ENCODE results near the gene BMP8B. TPM values are rescaled to one million over a fixed set of nuclear protein-coding genes. Genes with fewer than 3 reads are reported as not detected.
"Not testable (repeated sequence)": the region's sequence is repeated elsewhere in the genome, so short reads cannot be mapped to it uniquely, and the experiment has no call there.

The BMP8B gene
- polyA plus RNA-seq, 6 donors from 2014 or later: 0.09 to 0.84 (median 0.31) TPM; not detected in 2

DNA sequence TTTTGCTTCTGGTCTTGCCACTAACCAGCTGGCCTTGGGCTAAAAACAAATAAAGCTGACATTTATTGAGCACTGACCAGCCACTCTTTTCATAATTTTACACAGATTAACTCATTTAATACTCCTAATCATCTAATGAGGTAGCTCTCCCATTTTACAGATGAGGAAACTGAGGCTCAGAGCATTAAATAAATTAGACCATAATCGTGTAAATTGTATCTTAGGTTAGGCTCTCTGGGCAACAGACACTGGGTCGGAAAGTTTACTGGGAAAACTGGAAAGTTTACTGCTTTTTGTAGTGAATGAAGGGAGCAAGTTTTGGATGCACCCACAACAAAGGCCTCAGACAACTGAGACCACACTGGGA lies 7.3 kb downstream of the BMP8B start:
- no peak for DNase-seq
- no peaks in the 10 kb centered on the region for H3K36me3 Mint-ChIP-seq
- ATAC-seq (ENCODE audit: low read depth in 2 of 2): no peak
- no peak overlapping the region for H3K27ac Mint-ChIP-seq
- no peak overlapping the region for H3K4me3 Mint-ChIP-seq
- peaks cover 0 to 2% (median 2%) of the 10 kb centered on the region in 3 donors for H3K4me1 Mint-ChIP-seq
- peaks cover 12 to 27% (median 16%) of the 10 kb centered on the region in 3 donors for H3K27me3 Mint-ChIP-seq
- H3K9me3 Mint-ChIP-seq: no peaks in the 10 kb centered on the region

- no peaks in the 10 kb centered on the region for H3K9me3 Mint-ChIP-seq
- peaks cover 0 to 5% (median 3%) of the 10 kb centered on the region in 3 donors for H3K4me1 Mint-ChIP-seq
- DNase-seq: no peak
- H3K27ac Mint-ChIP-seq: no peak overlapping the region
- peaks cover 15 to 22% (median 16%) of the 10 kb centered on the region in 3 donors for H3K27me3 Mint-ChIP-seq
- H3K4me3 Mint-ChIP-seq: no peak overlapping the region
- ATAC-seq (ENCODE audit: low read depth in 2 of 2): no peak
- no peaks in the 10 kb centered on the region for H3K36me3 Mint-ChIP-seq
Measured at GRCh38 chr1:39779821-39780220, 8.8 kb downstream of the BMP8B start.

DNA sequence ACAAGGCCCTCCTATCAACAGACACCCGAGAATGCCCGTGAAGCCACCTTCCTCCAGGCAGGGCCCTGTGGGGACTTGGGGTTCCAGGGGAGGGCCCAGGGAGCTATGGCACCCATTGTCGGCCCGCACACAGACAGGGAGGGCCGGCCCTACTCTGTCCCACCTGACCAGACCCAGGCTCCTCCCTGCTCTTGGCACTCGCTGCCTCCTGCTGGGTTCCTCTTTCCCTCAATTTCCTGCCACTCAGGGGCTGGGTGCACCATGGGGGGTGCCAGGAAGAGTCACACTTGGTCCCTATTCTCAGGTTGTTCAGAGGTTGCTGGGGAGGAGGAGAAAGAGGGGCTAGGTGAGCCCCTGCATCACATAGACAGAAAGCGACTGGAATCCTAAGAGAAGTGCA lies 9.5 kb downstream of the BMP8B start:
- Mint-ChIP-seq H3K36me3 (no peaks in the 10 kb centered on the region), H3K27ac (peak overlapping the region in 1 of 6 donors; percentile 54), H3K4me3 (no peak overlapping the region), H3K27me3 (peaks cover 15 to 22% (median 16%) of the 10 kb centered on the region in 3 donors), H3K4me1 (peaks cover 0 to 5% (median 3%) of the 10 kb centered on the region in 3 donors), H3K9me3 (no peaks in the 10 kb centered on the region)
- ATAC-seq (ENCODE audit: low read depth in 2 of 2) (no peak), DNase-seq (no peak)

DNA sequence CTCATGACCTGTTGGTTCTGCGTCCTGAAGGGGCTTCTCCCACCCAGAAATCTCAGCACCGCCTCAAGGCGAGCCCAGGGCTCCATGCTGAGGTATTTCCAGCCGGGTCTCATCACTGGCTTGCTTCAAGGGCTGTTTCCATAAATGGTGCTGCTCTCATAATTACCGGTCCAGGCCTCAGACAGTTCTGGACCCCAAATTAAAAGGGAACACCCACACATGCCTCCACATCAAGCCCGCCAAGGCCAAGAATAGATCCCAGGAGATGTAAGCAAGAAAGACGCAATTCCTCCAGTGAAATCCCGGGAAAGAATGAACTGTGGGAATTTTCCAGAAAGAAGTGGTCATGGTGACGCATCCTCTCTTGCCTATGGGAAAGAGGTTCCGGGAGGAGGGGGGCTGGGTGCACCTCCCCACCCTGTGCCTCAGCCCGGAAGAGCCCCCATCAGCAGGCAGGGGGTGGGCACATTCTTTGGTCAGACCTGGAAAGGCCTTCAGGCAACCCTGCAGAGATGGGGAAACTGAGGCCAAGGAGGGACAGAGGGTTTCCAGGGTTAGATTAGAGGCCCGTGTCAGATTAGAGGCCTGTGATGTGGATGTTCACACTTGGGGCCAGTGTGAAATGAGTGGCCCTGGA lies 10.1 kb downstream of the BMP8B start:
- H3K4me1 Mint-ChIP-seq; H3K27ac Mint-ChIP-seq; H3K4me3 Mint-ChIP-seq; H3K36me3 Mint-ChIP-seq; ATAC-seq (ENCODE audit: low read depth in 2 of 2); DNase-seq; H3K9me3 Mint-ChIP-seq: not testable (repeated sequence)
- peaks cover 15 to 17% (median 16%) of the 10 kb centered on the region in 3 donors for H3K27me3 Mint-ChIP-seq

- not testable (repeated sequence) for H3K4me1 Mint-ChIP-seq; ATAC-seq (ENCODE audit: low read depth in 2 of 2); H3K9me3 Mint-ChIP-seq; DNase-seq; H3K36me3 Mint-ChIP-seq; H3K4me3 Mint-ChIP-seq
- H3K27me3 Mint-ChIP-seq: peaks cover 10 to 16% (median 15%) of the 10 kb centered on the region in 3 donors
- H3K27ac Mint-ChIP-seq: peak overlapping the region in 1 of 6 donors; percentile 26
Measured at GRCh38 chr1:39777896-39778295, 10.8 kb downstream of the BMP8B start.

DNA sequence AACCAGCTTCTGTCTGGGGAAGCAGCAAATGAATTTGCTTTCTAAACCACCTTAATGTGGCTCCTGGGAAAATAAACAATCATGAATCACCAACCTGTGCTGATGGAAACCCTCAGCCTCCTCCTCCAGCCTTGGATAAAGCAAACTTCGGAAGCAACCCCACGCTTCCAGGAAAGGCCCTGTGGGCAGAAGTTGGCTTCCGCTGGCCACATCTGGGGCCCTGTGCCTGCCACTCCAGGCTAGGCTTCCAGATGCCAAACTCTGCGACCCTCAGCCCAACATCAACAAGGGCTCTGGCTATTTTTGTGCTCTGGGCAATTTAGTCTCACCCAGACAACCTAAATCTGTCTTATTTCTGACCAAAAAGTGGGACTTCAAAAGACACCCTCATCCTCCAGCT lies 11.4 kb downstream of the BMP8B start:
- Mint-ChIP-seq H3K36me3 (no peaks in the 10 kb centered on the region), H3K4me3 (no peak overlapping the region), H3K4me1 (peaks cover 0 to 5% (median 3%) of the 10 kb centered on the region in 3 donors), H3K27ac (peak overlapping the region in 2 of 6 donors; percentile 78 to 95), H3K27me3 (peaks cover 8 to 16% (median 15%) of the 10 kb centered on the region in 3 donors), H3K9me3 (no peaks in the 10 kb centered on the region)
- ATAC-seq (ENCODE audit: low read depth in 2 of 2): no peak
- no peak for DNase-seq

DNA sequence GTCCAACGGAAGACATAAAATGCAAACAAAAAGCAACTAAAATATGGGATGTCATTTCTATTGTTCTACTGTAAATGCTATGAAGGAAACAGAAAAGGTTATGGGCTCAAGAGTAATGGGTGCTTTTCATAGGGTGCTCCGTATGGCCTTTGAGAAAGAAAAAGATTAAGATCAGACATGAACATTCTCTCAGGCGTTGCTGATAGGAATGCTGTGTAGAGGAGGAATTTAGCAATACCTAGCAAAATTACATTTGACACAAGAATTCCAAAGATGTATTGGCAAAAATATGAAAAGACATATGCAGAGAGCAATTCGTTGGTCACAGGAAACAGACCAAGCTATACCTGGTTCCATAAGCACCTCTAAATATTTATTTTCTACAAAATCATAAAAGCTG lies 11.8 kb downstream of the BMP8B start:
- ATAC-seq (ENCODE audit: low read depth in 2 of 2): no peak
- peaks cover 8 to 16% (median 15%) of the 10 kb centered on the region in 3 donors for H3K27me3 Mint-ChIP-seq
- peaks cover 0 to 5% (median 3%) of the 10 kb centered on the region in 3 donors for H3K4me1 Mint-ChIP-seq
- no peaks in the 10 kb centered on the region for H3K9me3 Mint-ChIP-seq
- H3K27ac Mint-ChIP-seq: peak overlapping the region in 1 of 6 donors; percentile 95
- no peak overlapping the region for H3K4me3 Mint-ChIP-seq
- H3K36me3 Mint-ChIP-seq: no peaks in the 10 kb centered on the region
- DNase-seq: no peak

DNA sequence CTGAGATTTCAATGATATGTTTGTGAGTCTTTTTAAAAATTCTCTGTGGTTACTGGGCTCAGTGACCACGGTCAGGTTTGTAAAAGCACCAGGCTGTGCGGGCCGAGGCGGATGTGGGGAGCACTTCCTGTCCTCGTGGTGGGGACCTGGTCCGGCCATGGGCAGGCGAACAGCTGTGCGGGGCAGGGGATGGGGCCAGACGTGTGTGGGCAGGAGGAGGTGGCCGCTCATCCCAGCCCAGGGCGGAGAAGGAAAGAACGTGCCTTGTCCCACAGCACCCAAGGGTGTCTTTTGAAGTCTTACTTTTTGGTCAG lies 12.3 kb downstream of the BMP8B start:
- no peaks in the 10 kb centered on the region for H3K9me3 Mint-ChIP-seq
- peaks cover 0 to 5% (median 3%) of the 10 kb centered on the region in 3 donors for H3K4me1 Mint-ChIP-seq
- no peaks in the 10 kb centered on the region for H3K36me3 Mint-ChIP-seq
- peak overlapping the region in 2 of 8 donors; percentile 32 to 65 for H3K4me3 Mint-ChIP-seq
- H3K27me3 Mint-ChIP-seq: peaks cover 8 to 15% (median 14%) of the 10 kb centered on the region in 3 donors
- ATAC-seq (ENCODE audit: low read depth in 2 of 2): no peak
- no peak for DNase-seq
- peak overlapping the region in 3 of 6 donors; percentile 63 to 95 (median 82) for H3K27ac Mint-ChIP-seq

GRCh38 chr1:39775676-39776399 lies 12.8 kb downstream of the BMP8B start:
- ATAC-seq (ENCODE audit: low read depth in 2 of 2); H3K4me1 Mint-ChIP-seq; H3K9me3 Mint-ChIP-seq; H3K36me3 Mint-ChIP-seq; DNase-seq: not testable (repeated sequence)
- peak overlapping the region in 3 of 6 donors; percentile 63 to 95 (median 82) for H3K27ac Mint-ChIP-seq
- peak overlapping the region in 2 of 8 donors; percentile 54 to 65 for H3K4me3 Mint-ChIP-seq
- peaks cover 8 to 15% (median 9%) of the 10 kb centered on the region in 3 donors for H3K27me3 Mint-ChIP-seq

GRCh38 chr1:39775141-39775540 lies 13.5 kb downstream of the BMP8B start:
- DNase-seq; H3K36me3 Mint-ChIP-seq; H3K4me1 Mint-ChIP-seq; ATAC-seq (ENCODE audit: low read depth in 2 of 2); H3K9me3 Mint-ChIP-seq: not testable (repeated sequence)
- H3K27me3 Mint-ChIP-seq: peaks cover 8 to 20% (median 11%) of the 10 kb centered on the region in 3 donors
- peak overlapping the region in 1 of 6 donors; percentile 69 for H3K27ac Mint-ChIP-seq
- peak overlapping the region in 1 of 8 donors; percentile 54 for H3K4me3 Mint-ChIP-seq

DNA sequence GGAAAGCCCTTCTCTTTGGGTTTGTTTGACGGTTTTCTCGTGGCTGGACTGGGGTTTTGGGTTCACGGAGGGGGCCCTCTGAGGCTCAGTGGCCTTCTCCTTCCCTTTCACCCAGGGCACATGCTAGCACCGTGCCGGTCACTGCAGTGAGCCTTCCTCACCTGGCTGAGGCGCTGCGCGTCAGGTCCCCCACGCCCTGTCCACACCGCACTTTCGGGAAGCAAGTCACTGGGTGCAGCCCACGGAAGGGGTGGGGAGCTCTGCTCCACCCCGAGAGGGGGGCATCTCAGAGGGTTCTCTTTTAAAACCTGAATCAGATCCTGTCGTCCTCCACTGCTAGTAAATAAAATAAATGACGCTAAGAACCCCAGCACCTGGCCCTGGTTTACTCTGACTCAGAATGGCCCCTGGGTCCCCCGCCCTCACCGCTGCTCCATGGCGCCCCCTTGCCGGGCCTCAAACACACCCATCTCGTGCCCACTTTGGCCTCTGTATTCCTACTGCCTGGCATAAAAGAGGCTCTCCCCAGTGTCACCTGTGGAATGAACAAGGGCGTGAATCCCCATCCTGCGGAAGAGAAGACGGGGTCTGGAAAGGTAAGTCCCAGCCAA lies 15.2 kb downstream of the BMP8B start:
- not testable (repeated sequence) for H3K27ac Mint-ChIP-seq, H3K36me3 Mint-ChIP-seq, DNase-seq, H3K9me3 Mint-ChIP-seq, H3K4me3 Mint-ChIP-seq, H3K4me1 Mint-ChIP-seq
- ATAC-seq (ENCODE audit: low read depth in 2 of 2): peak; percentile 43 to 46
- H3K27me3 Mint-ChIP-seq: peaks cover 4 to 15% (median 6%) of the 10 kb centered on the region in 3 donors

GRCh38 chr1:39771022-39771532 lies 17.6 kb downstream of the BMP8B start, which contains the start of gene OXCT2:
Gene OXCT2, minus strand, starts transcription at chr1:39771348. Its CDS starts 93 bp downstream, at chr1:39771255.
- Mint-ChIP-seq H3K4me3 (peak within 1 kb of the TSS in 4 of 8 donors; percentile 8 to 63 (median 44)), H3K27ac (peak within 1 kb of the TSS in 1 of 6 donors; percentile 70)
- peak; percentile 58 to 62 for ATAC-seq (ENCODE audit: low read depth in 2 of 2)
- H3K27me3 Mint-ChIP-seq, H3K36me3 Mint-ChIP-seq, H3K4me1 Mint-ChIP-seq, DNase-seq, H3K9me3 Mint-ChIP-seq: not testable (repeated sequence)

All from naive B cell (primary cell).